Measurements from ENCODE around the gene SLC43A1.

The SLC43A1 gene

GRCh38 chr11:57460758-57461749, 54.4 kb downstream of the SLC43A1 start:
- Histone ChIP-seq H3K4me1 (ENCODE audit: control insufficient read depth, insufficient read depth, low read length) (peaks cover 12% of the 10 kb centered on the region), H3K4me3 (ENCODE audit: low read length) (peak overlapping the region; percentile 90), H3K27ac (ENCODE audit: low read length) (no peak overlapping the region), H3K27me3 (ENCODE audit: control insufficient read depth, insufficient read depth, low read length) (peaks cover 11% of the 10 kb centered on the region), H3K9me3 (ENCODE audit: control insufficient read depth, insufficient read depth, low read length) (no peaks in the 10 kb centered on the region), H3K36me3 (ENCODE audit: control insufficient read depth, insufficient read depth, low read length) (no peaks in the 10 kb centered on the region)
- whole genome bisulfite sequencing (ENCODE audit: insufficient coverage, insufficient read length), result no CpG with 5 or more reads among the region's 50 CpGs
- DNase-seq (ENCODE audit: low read depth, low spot score), result no peak

DNA sequence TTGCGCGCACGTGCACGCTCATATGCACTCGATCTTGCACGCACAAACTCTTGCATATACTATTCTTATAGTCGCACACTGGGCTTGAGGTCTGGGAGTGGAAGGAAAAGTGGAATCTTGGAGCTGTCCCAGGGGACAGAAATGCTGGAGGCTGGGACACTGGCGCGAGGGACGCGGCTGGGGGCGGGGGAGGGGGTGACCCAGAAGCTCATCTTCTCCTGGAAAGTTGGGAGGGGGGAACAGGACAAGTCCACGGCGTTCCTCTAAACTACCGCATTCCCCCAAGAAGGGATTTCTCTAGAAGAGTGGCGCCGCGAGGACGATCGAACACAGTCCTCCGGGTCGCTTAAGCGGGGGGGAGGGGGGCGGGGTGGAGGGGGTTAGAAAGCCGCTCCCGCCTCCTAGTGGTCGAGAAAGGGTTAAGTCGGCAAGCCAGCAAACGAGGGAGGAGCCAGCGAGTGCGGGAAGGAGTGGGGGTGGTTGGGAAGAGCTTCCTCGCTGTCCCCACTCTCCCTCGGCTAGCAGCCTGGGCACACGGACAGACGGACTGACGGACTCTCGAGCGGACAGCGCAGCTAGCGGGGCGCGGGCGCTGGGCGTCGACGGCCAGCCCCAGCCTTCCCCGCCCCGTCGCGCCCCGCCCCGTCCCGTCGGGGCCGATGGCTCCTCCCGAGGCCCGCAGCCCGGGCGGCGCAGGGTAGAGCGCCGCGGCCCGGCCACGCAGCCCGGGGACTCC, 55.3 kb downstream of the SLC43A1 start, which contains the start of gene RTN4RL2:
Gene RTN4RL2, plus strand, starts transcription at position 507 of the 736 bp plus-strand sequence. CDS start 338 bp downstream, outside the sequence.
- Histone ChIP-seq H3K4me3 (ENCODE audit: low read length) (peak within 1 kb of the TSS; percentile 90), H3K27me3 (ENCODE audit: control insufficient read depth, insufficient read depth, low read length) (peaks cover 11% of the 10 kb centered on the region), H3K9me3 (ENCODE audit: control insufficient read depth, insufficient read depth, low read length) (no peaks in the 10 kb centered on the region), H3K36me3 (ENCODE audit: control insufficient read depth, insufficient read depth, low read length) (no peaks in the 10 kb centered on the region), H3K4me1 (ENCODE audit: control insufficient read depth, insufficient read depth, low read length) (peaks cover 12% of the 10 kb centered on the region), H3K27ac (ENCODE audit: low read length) (no peak within 1 kb of the TSS)
- WGBS (ENCODE audit: insufficient coverage, insufficient read length), result no CpG with 5 or more reads among the region's 66 CpGs
- no peak for DNase-seq (ENCODE audit: low read depth, low spot score)

DNA sequence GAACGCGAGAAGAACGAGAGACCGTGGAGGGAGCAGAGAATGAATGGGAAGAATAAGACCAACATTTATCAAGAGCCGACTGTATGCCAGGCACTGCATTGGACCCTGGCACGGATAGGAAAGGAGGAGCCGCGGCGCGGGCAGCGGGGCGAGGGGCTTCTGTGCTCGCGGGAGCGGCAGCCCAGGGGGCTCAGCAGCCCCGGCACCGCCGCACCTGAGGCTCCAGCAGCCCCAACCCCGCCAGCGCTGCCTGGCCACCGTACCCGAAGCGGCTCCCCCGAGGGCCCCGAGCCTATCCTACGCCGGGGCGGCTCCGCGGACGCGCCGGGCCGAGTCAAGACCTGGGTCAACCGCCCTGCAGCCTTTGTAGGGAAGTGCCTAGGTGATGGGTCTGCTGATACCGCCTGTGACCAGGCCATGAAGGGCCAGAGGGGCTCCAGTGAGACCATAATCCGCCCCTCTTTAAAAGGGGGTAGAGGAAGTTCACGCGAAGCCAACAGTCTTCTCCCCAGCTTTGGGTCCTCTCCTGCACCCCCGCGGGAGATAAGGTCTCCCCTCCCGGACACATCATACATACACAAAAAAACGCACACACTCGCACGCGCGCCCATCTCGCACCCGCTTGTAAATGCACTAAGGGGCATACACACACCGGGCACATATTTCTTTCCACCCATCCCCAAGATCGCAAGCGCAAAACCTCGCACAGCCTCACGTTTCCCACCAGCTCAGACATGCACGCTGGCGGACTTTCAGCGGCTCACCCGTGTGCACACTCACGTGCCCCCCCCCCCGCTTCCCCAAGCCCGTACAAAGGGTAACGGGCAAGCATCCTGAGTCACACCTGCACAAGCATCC, 56.1 kb downstream of the SLC43A1 start:
- no CpG with 5 or more reads among the region's 62 CpGs for WGBS (ENCODE audit: insufficient coverage, insufficient read length)
- no peak for DNase-seq (ENCODE audit: low read depth, low spot score)
- H3K27ac ChIP-seq (ENCODE audit: low read length), result no peak overlapping the region

GRCh38 chr11:57458410-57459163, 56.9 kb downstream of the SLC43A1 start:
- H3K27ac ChIP-seq (ENCODE audit: low read length), result no peak overlapping the region
- no peaks in the 10 kb centered on the region for H3K36me3 ChIP-seq (ENCODE audit: control insufficient read depth, insufficient read depth, low read length)
- DNase-seq (ENCODE audit: low read depth, low spot score), result no peak
- peak overlapping the region; percentile 90; the same call in 1 of the 2 replicates for H3K4me3 ChIP-seq (ENCODE audit: low read length)
- peaks cover 11% of the 10 kb centered on the region for H3K27me3 ChIP-seq (ENCODE audit: control insufficient read depth, insufficient read depth, low read length)
- H3K9me3 ChIP-seq (ENCODE audit: control insufficient read depth, insufficient read depth, low read length), result no peaks in the 10 kb centered on the region
- WGBS (ENCODE audit: insufficient coverage, insufficient read length), result no CpG with 5 or more reads among the region's 44 CpGs
- H3K4me1 ChIP-seq (ENCODE audit: control insufficient read depth, insufficient read depth, low read length), result peaks cover 9% of the 10 kb centered on the region

More for the DNA sequence above, 56.1 kb downstream of the SLC43A1 start:
- Histone ChIP-seq H3K27me3 (ENCODE audit: control insufficient read depth, insufficient read depth, low read length) (peaks cover 11% of the 10 kb centered on the region), H3K4me1 (ENCODE audit: control insufficient read depth, insufficient read depth, low read length) (peaks cover 12% of the 10 kb centered on the region), H3K9me3 (ENCODE audit: control insufficient read depth, insufficient read depth, low read length) (no peaks in the 10 kb centered on the region), H3K4me3 (ENCODE audit: low read length) (peak overlapping the region; percentile 90; the same call in 1 of the 2 replicates), H3K36me3 (ENCODE audit: control insufficient read depth, insufficient read depth, low read length) (no peaks in the 10 kb centered on the region)

- Histone ChIP-seq H3K27me3 (ENCODE audit: control insufficient read depth, insufficient read depth, low read length) (peaks cover 11% of the 10 kb centered on the region), H3K4me1 (ENCODE audit: control insufficient read depth, insufficient read depth, low read length) (peaks cover 6% of the 10 kb centered on the region), H3K36me3 (ENCODE audit: control insufficient read depth, insufficient read depth, low read length) (no peaks in the 10 kb centered on the region), H3K4me3 (ENCODE audit: low read length) (peak overlapping the region; percentile 90; the same call in 1 of the 2 replicates), H3K27ac (ENCODE audit: low read length) (no peak overlapping the region), H3K9me3 (ENCODE audit: control insufficient read depth, insufficient read depth, low read length) (no peaks in the 10 kb centered on the region)
- no CpG with 5 or more reads among the region's 16 CpGs for WGBS (ENCODE audit: insufficient coverage, insufficient read length)
- DNase-seq (ENCODE audit: low read depth, low spot score), result no peak
These were observed 57.5 kb downstream of the SLC43A1 start for GRCh38 chr11:57458060-57458409.

- DNase-seq (ENCODE audit: low read depth, low spot score), result no peak
- Histone ChIP-seq H3K27ac (ENCODE audit: low read length) (no peak overlapping the region), H3K9me3 (ENCODE audit: control insufficient read depth, insufficient read depth, low read length) (no peaks in the 10 kb centered on the region), H3K36me3 (ENCODE audit: control insufficient read depth, insufficient read depth, low read length) (no peaks in the 10 kb centered on the region), H3K4me1 (ENCODE audit: control insufficient read depth, insufficient read depth, low read length) (peaks cover 6% of the 10 kb centered on the region), H3K27me3 (ENCODE audit: control insufficient read depth, insufficient read depth, low read length) (peaks cover 11% of the 10 kb centered on the region), H3K4me3 (ENCODE audit: low read length) (peak overlapping the region; percentile 90; the same call in 1 of the 2 replicates)
- no CpG with 5 or more reads among the region's 7 CpGs for WGBS (ENCODE audit: insufficient coverage, insufficient read length)
These were observed 57.9 kb downstream of the SLC43A1 start for GRCh38 chr11:57457643-57458023.

GRCh38 chr11:57456960-57457642, 58.4 kb downstream of the SLC43A1 start:
- H3K27me3 ChIP-seq (ENCODE audit: control insufficient read depth, insufficient read depth, low read length), result peaks cover 11% of the 10 kb centered on the region
- H3K4me3 ChIP-seq (ENCODE audit: low read length), result peak overlapping the region; percentile 90; the same call in 1 of the 2 replicates
- no peak for DNase-seq (ENCODE audit: low read depth, low spot score)
- no peaks in the 10 kb centered on the region for H3K36me3 ChIP-seq (ENCODE audit: control insufficient read depth, insufficient read depth, low read length)
- H3K4me1 ChIP-seq (ENCODE audit: control insufficient read depth, insufficient read depth, low read length), result peaks cover 5% of the 10 kb centered on the region
- no peaks in the 10 kb centered on the region for H3K9me3 ChIP-seq (ENCODE audit: control insufficient read depth, insufficient read depth, low read length)
- H3K27ac ChIP-seq (ENCODE audit: low read length), result no peak overlapping the region
- WGBS (ENCODE audit: insufficient coverage, insufficient read length), result no CpG with 5 or more reads among the region's 19 CpGs

DNA sequence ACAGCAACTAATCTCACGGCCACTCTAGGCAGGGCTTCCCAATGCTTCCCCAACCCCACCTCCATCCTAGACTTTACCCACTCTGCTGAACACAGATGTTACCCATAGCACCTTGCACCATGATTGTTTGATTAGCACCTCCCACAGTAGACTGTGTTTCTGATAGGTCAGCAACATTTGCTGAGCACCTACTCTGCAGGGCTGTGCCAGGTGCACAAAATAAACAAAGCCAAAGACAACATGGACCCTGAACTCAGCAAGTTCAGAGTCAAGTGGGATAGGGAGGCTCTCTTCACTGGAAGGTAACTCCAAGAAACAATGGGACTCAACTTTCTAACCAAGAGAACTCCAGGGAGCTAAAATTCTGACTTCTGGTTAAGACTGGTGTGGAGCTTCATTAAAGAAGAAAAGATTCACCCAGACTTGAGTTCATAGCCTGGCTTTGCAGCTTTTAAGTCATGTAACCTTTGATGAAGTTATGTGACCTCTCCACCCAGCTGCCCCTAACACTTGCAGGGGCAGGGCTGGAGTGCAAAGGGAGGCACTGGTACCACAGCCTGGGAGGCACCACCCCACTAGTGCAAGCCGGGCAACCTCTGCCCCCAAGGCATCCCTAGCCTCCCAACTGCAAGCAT, 61.8 kb downstream of the SLC43A1 start:
- H3K27ac ChIP-seq (ENCODE audit: low read length), result no peak overlapping the region
- DNase-seq (ENCODE audit: low read depth, low spot score), result no peak
- H3K9me3 ChIP-seq (ENCODE audit: control insufficient read depth, insufficient read depth, low read length), result no peaks in the 10 kb centered on the region
- no CpG with 5 or more reads among the region's 2 CpGs for WGBS (ENCODE audit: insufficient coverage, insufficient read length)
- H3K27me3 ChIP-seq (ENCODE audit: control insufficient read depth, insufficient read depth, low read length), result no peaks in the 10 kb centered on the region; the same call in 1 of the 2 replicates
- peaks cover 2% of the 10 kb centered on the region; the same call in 1 of the 2 replicates for H3K4me1 ChIP-seq (ENCODE audit: control insufficient read depth, insufficient read depth, low read length)
- H3K4me3 ChIP-seq (ENCODE audit: low read length), result no peak overlapping the region
- H3K36me3 ChIP-seq (ENCODE audit: control insufficient read depth, insufficient read depth, low read length), result no peaks in the 10 kb centered on the region

- no peak overlapping the region for H3K4me3 ChIP-seq (ENCODE audit: low read length)
These were observed 69.4 kb downstream of the SLC43A1 start for GRCh38 chr11:57446055-57446454.

More at GRCh38 chr11:57446055-57446454, 69.4 kb downstream of the SLC43A1 start:
- Histone ChIP-seq H3K4me1 (ENCODE audit: control insufficient read depth, insufficient read depth, low read length) (no peaks in the 10 kb centered on the region), H3K27me3 (ENCODE audit: control insufficient read depth, insufficient read depth, low read length) (no peaks in the 10 kb centered on the region), H3K36me3 (ENCODE audit: control insufficient read depth, insufficient read depth, low read length) (no peaks in the 10 kb centered on the region), H3K27ac (ENCODE audit: low read length) (no peak overlapping the region), H3K9me3 (ENCODE audit: control insufficient read depth, insufficient read depth, low read length) (no peaks in the 10 kb centered on the region)
- WGBS (ENCODE audit: insufficient coverage, insufficient read length), result no CpG with 5 or more reads among the region's 1 CpG
- DNase-seq (ENCODE audit: low read depth, low spot score), result no peak

Data from iPS DF 6.9 (cell line).